Mesothelial cell of epicardium (in vitro differentiated cells): ENCODE measurements around the gene HIGD1C. TPM values are rescaled to one million over a fixed set of nuclear protein-coding genes. Genes with fewer than 3 reads are reported as not detected.
"Not testable (repeated sequence)": the region's sequence is repeated elsewhere in the genome, so short reads cannot be mapped to it uniquely, and the experiment has no call there.

Source experiments
- DNase-seq, 2 experiments: peaks; one replicate each; pipeline ENCODE4 v3.0.0; 2021; ENCODE audit warnings: low spot score in 2 of 2; ENCODE audit not compliant: unreplicated experiment in 2 of 2
- H3K27ac Mint-ChIP-seq: 2 replicates; pipeline ENCODE4 v1.8.0; 2021; ENCODE audit warnings: mixed read lengths
- H3K27me3 Mint-ChIP-seq: 2 replicates; pipeline ENCODE4 v1.8.0; 2021; ENCODE audit warnings: low read depth, mixed read lengths
- H3K36me3 Mint-ChIP-seq: 2 replicates; pipeline ENCODE4 v1.8.0; 2021; ENCODE audit warnings: mixed read lengths
- H3K4me1 Mint-ChIP-seq: 2 replicates; pipeline ENCODE4 v1.8.0; 2021; ENCODE audit warnings: mixed read lengths
- H3K4me3 Mint-ChIP-seq: 2 replicates; pipeline ENCODE4 v1.8.0; 2021; ENCODE audit warnings: mild to moderate bottlenecking, moderate library complexity, mixed read lengths
- H3K9me3 Mint-ChIP-seq: 2 replicates; pipeline ENCODE4 v1.8.0; 2021; ENCODE audit warnings: mixed read lengths
- CTCF ChIP-seq: fragments of 200-600 bp; sonication (generic); IDR thresholded peaks from one replicate; pipeline ENCODE4 v1.5.0; 2021; ENCODE audit warnings: antibody characterized with exemption; ENCODE audit not compliant: unreplicated experiment
- total RNA-seq: library from RNA; stranded (reverse); gene quantifications from 3 replicates; pipeline ENCODE4 v1.2.1, GENCODE V29; 2021

HIGD1C gene
- total RNA-seq, 1 donor from 2014 or later: not detected

- Mint-ChIP-seq H3K36me3 (peaks cover 23% of the 10 kb centered on the region), H3K4me1 (peaks cover 50% of the 10 kb centered on the region), H3K4me3 (no peak overlapping the region), H3K27ac (peak overlapping the region; percentile 80), H3K27me3 (no peaks in the 10 kb centered on the region), H3K9me3 (no peaks in the 10 kb centered on the region)
- TF ChIP-seq CTCF: no peak
- no peak for DNase-seq
Observed at GRCh38 chr12:51008329-51009055, 56.1 kb downstream of the HIGD1C start.

- peak overlapping the region; percentile 80 for H3K27ac Mint-ChIP-seq
- H3K4me1 Mint-ChIP-seq: peaks cover 47% of the 10 kb centered on the region
- H3K9me3 Mint-ChIP-seq: no peaks in the 10 kb centered on the region
- H3K27me3 Mint-ChIP-seq: no peaks in the 10 kb centered on the region
- peaks cover 21% of the 10 kb centered on the region for H3K36me3 Mint-ChIP-seq
- DNase-seq: no peak
- no peak overlapping the region for H3K4me3 Mint-ChIP-seq
- TF ChIP-seq CTCF: no peak
Observed at GRCh38 chr12:51009056-51009440, 56.7 kb downstream of the HIGD1C start.

- no peak for TF ChIP-seq CTCF
- H3K36me3 Mint-ChIP-seq: peaks cover 10% of the 10 kb centered on the region
- peak overlapping the region; percentile 44 for H3K27ac Mint-ChIP-seq
- no peak overlapping the region for H3K4me3 Mint-ChIP-seq
- no peaks in the 10 kb centered on the region for H3K27me3 Mint-ChIP-seq
- peaks cover 21% of the 10 kb centered on the region for H3K4me1 Mint-ChIP-seq
- H3K9me3 Mint-ChIP-seq: no peaks in the 10 kb centered on the region
- DNase-seq: no peak
Observed at GRCh38 chr12:51011955-51012354, 59.6 kb downstream of the HIGD1C start.

- Mint-ChIP-seq H3K27me3 (no peaks in the 10 kb centered on the region), H3K4me3 (no peak overlapping the region), H3K27ac (peak overlapping the region; percentile 76), H3K36me3 (peaks cover 6% of the 10 kb centered on the region), H3K9me3 (no peaks in the 10 kb centered on the region), H3K4me1 (peaks cover 22% of the 10 kb centered on the region)
- TF ChIP-seq CTCF: no peak
- no peak for DNase-seq
Observed at GRCh38 chr12:51012570-51013236, 60.4 kb downstream of the HIGD1C start.

- H3K9me3 Mint-ChIP-seq: no peaks in the 10 kb centered on the region
- no peak overlapping the region for H3K4me3 Mint-ChIP-seq
- no peak overlapping the region for H3K27ac Mint-ChIP-seq
- TF ChIP-seq CTCF: no peak
- no peak for DNase-seq
- peaks cover 22% of the 10 kb centered on the region for H3K4me1 Mint-ChIP-seq
- no peaks in the 10 kb centered on the region for H3K27me3 Mint-ChIP-seq
- peaks cover 3% of the 10 kb centered on the region for H3K36me3 Mint-ChIP-seq
Observed at GRCh38 chr12:51013441-51013840, 61.1 kb downstream of the HIGD1C start.

GRCh38 chr12:51014467-51014866 is 62.1 kb downstream of the HIGD1C start:
- not testable (repeated sequence) for DNase-seq, H3K27me3 Mint-ChIP-seq, H3K36me3 Mint-ChIP-seq, H3K4me3 Mint-ChIP-seq, H3K9me3 Mint-ChIP-seq
- Mint-ChIP-seq H3K27ac (peak overlapping the region; percentile 39), H3K4me1 (peaks cover 18% of the 10 kb centered on the region)
